A673 (cell line): Measurements from ENCODE around the gene PML. TPM values are rescaled to one million over a fixed set of nuclear protein-coding genes. Genes with fewer than 3 reads are reported as not detected.

Source experiments
- BruUV-seq: library from RNA; stranded (reverse); fragments of 400-500 nt; replicated peaks from 2 replicates; lab custom pipeline; 2021; lab: Mats Ljungman, UMichigan
- CTCF ChIA-PET: fragments of 300-600 bp; sonication (Branson Sonifier 250); formaldehyde crosslinking; loops from one replicate; lab custom pipeline; 2022; ENCODE audit warnings: antibody characterized with exemption; lab: Charles Lee
- POLR2A ChIA-PET: fragments of 300-600 bp; sonication (Branson Sonifier 250); formaldehyde crosslinking; loops from one replicate; lab custom pipeline; 2022; ENCODE audit warnings: antibody characterized with exemption; ENCODE audit not compliant: low non-redundant PET; lab: Charles Lee
- DNase-seq: peaks from one replicate; pipeline ENCODE4 v3.0.0-alpha.2; 2015; ENCODE audit warnings: low spot score
- H3K27ac ChIP-seq: fragments of 200-600 bp; sonication (generic); 2 replicates; pipeline ENCODE4 v1.5.1; 2016; ENCODE audit warnings: mixed run types, low read depth, mild to moderate bottlenecking, mixed read lengths, antibody characterized with exemption, low read length; ENCODE audit not compliant: poor library complexity, severe bottlenecking
- H3K27me3 ChIP-seq: fragments of 200-600 bp; sonication (generic); replicated peaks from 2 replicates; pipeline ENCODE4 v1.6.1; 2017; ENCODE audit warnings: mixed run types, low read depth, mild to moderate bottlenecking, mixed read lengths, antibody characterized with exemption, low read length; ENCODE audit not compliant: insufficient read depth, poor library complexity
- H3K36me3 ChIP-seq: fragments of 200-600 bp; sonication (generic); 2 replicates; pipeline ENCODE4 v1.6.1; 2016; ENCODE audit warnings: mixed run types, mild to moderate bottlenecking, mixed read lengths, antibody characterized with exemption, low read length; ENCODE audit not compliant: insufficient read depth, poor library complexity, severe bottlenecking
- H3K4me1 ChIP-seq: fragments of 200-600 bp; sonication (generic); 2 replicates; pipeline ENCODE4 v1.6.1; 2017; ENCODE audit warnings: mixed run types, mild to moderate bottlenecking, mixed read lengths, antibody characterized with exemption, low read length; ENCODE audit not compliant: insufficient read depth, poor library complexity, severe bottlenecking
- H3K4me3 ChIP-seq: fragments of 200-600 bp; sonication (generic); 2 replicates; pipeline ENCODE4 v1.5.1; 2016; ENCODE audit warnings: low read depth, mixed run types, mild to moderate bottlenecking, mixed read lengths, low read length; ENCODE audit not compliant: poor library complexity, severe bottlenecking
- H3K9me3 ChIP-seq: fragments of 200-600 bp; sonication (generic); 2 replicates; pipeline ENCODE4 v1.6.1; 2016; ENCODE audit warnings: mixed run types, low read depth, mild to moderate bottlenecking, mixed read lengths, antibody characterized with exemption, low read length; ENCODE audit not compliant: poor library complexity, severe bottlenecking
- EZH2 ChIP-seq: fragments of 200-600 bp; sonication (generic); IDR thresholded peaks from 2 replicates; pipeline ENCODE4 v1.6.1; 2017; ENCODE audit warnings: borderline replicate concordance, low read depth, mild to moderate bottlenecking, mixed read lengths, antibody characterized with exemption, low read length; ENCODE audit not compliant: poor library complexity, severe bottlenecking
- intact Hi-C: fragments of 100-400 bp; cut with micrococcal nuclease; formaldehyde crosslinking; loops from one replicate; pipeline ENCODE4 v1.10.0; 2022; ENCODE audit not compliant: unreplicated experiment
- total RNA-seq: library from RNA; stranded (reverse); gene quantifications from 2 replicates; pipeline ENCODE4 v1.2.3, GENCODE V29; 2021
- TF ChIP-seq, protein P1 (sequence below): fragments of 300-800, 200-600 bp; sonication (generic); conservative IDR thresholded peaks from 2 replicates; pipeline ENCODE4 v1.5.1; 2017; ENCODE audit warnings: low read depth, mild to moderate bottlenecking, antibody characterized with exemption, low read length, moderate library complexity, mixed read lengths

Gene PML
- total RNA-seq, 1 experiment from 2014 or later, result 40.0 TPM

DNA sequence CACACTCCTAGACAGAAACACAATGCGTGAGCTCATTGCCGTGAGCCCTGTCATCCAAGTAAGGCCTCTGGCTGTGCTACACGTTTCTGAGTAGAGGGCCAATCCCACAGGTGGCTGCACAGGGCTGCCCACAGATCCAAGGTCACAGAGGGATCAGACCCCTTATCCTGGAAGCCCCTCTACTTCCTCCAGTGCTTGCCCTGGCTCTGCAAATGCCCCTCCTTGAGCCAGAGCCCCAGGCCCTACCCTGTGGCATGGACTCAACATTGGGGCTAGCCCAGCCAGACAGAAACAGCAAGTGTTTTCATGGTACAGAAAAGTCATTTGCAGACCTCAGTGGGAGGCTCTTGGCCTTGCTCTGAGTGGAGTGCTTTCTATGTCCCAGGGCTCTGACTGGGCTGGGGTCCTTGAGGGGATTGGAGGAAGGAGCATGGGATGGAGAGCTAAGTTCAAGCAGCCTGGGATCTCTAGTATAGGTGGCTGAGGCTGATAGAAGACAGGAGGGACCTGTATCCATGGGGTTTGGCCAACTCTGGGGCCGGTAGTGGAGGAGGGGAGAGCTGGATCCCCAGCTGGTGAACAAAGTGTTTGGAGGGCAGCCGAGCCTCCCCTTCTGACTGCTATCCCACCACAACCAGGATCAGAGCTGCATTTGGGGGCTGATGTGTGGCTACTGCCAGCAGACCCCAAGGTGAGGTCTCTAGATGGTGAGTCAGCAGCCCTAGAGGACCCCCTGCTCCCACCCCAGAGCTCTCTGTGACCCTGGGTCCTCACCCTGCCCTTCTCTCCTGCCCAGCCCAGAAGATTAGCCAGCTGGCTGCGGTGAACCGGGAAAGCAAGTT is 49.1 kb downstream of the PML start:
- H3K27me3 ChIP-seq, result no peaks in the 10 kb centered on the region
- no peaks in the 10 kb centered on the region for H3K36me3 ChIP-seq
- intact Hi-C loops, result no loop called here
- TF ChIP-seq, protein P1, sequence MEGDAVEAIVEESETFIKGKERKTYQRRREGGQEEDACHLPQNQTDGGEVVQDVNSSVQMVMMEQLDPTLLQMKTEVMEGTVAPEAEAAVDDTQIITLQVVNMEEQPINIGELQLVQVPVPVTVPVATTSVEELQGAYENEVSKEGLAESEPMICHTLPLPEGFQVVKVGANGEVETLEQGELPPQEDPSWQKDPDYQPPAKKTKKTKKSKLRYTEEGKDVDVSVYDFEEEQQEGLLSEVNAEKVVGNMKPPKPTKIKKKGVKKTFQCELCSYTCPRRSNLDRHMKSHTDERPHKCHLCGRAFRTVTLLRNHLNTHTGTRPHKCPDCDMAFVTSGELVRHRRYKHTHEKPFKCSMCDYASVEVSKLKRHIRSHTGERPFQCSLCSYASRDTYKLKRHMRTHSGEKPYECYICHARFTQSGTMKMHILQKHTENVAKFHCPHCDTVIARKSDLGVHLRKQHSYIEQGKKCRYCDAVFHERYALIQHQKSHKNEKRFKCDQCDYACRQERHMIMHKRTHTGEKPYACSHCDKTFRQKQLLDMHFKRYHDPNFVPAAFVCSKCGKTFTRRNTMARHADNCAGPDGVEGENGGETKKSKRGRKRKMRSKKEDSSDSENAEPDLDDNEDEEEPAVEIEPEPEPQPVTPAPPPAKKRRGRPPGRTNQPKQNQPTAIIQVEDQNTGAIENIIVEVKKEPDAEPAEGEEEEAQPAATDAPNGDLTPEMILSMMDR, result no peak
- no peak for TF ChIP-seq EZH2
- H3K4me3 ChIP-seq, result no peak overlapping the region
- no TSS peak for BruUV-seq
- H3K4me1 ChIP-seq, result peaks cover 25% of the 10 kb centered on the region
- no peaks in the 10 kb centered on the region for H3K9me3 ChIP-seq
- ChIA-PET CTCF (no interaction called here), POLR2A (no interaction called here)
- no peak for DNase-seq
- no peak overlapping the region for H3K27ac ChIP-seq

DNA sequence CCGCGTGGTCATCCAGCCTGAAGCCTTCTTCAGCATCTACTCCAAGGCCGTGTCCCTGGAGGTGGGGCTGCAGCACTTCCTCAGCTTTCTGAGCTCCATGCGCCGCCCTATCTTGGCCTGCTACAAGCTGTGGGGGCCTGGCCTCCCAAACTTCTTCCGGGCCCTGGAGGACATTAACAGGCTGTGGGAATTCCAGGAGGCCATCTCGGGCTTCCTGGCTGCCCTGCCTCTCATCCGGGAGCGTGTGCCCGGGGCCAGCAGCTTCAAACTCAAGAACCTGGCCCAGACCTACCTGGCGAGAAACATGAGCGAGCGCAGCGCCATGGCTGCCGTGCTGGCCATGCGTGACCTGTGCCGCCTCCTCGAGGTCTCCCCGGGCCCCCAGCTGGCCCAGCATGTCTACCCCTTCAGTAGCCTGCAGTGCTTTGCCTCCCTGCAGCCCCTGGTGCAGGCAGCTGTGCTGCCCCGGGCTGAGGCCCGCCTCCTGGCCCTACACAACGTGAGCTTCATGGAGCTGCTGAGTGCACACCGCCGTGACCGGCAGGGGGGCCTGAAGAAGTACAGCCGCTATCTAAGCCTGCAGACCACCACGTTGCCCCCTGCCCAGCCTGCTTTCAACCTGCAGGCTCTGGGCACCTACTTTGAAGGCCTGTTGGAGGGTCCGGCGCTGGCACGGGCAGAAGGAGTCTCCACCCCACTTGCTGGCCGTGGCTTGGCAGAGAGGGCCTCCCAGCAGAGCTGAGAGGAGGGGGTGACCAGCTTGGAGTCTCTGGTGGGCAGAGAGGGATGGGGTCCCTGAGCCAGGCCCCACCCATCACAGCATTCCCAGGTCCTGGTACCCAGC is 50.0 kb downstream of the PML start:
- TF ChIP-seq, protein P1, result no peak
- no peak for TF ChIP-seq EZH2
- H3K36me3 ChIP-seq, result no peaks in the 10 kb centered on the region
- no peaks in the 10 kb centered on the region for H3K9me3 ChIP-seq
- no TSS peak for BruUV-seq
- DNase-seq, result no peak
- H3K27ac ChIP-seq, result no peak overlapping the region
- no peak overlapping the region for H3K4me3 ChIP-seq
- no peaks in the 10 kb centered on the region for H3K27me3 ChIP-seq
- ChIA-PET POLR2A (no interaction called here), CTCF (no interaction called here)
- H3K4me1 ChIP-seq, result peaks cover 25% of the 10 kb centered on the region
- intact Hi-C loops, result no loop called here

DNA sequence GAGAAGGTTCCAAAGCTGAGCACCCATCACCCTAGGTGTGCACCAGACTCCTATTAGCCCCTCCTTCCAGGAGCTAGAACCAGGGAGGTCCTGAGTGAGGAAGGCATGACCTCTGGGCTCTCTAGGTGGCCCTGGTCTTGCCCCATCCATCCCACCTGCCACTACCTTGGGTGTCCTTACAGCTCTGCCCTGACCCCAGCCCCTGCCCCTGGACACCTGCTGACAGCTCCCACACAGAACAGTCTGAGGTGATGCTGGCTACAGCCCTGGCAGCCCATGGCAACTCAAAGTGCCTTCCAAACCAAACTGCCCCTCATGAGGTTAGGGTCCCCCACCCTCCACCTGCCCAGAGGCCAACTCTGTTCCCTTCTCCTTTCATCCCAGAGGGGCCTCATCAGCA is 50.7 kb downstream of the PML start:
- TF ChIP-seq EZH2, result no peak
- TF ChIP-seq, protein P1, result no peak
- H3K4me1 ChIP-seq, result peaks cover 19% of the 10 kb centered on the region
- no peak for DNase-seq
- ChIA-PET CTCF (no interaction called here), POLR2A (no interaction called here)
- H3K27ac ChIP-seq, result no peak overlapping the region
- H3K9me3 ChIP-seq, result no peaks in the 10 kb centered on the region
- intact Hi-C loops, result no loop called here
- no TSS peak for BruUV-seq
- H3K36me3 ChIP-seq, result no peaks in the 10 kb centered on the region
- H3K27me3 ChIP-seq, result no peaks in the 10 kb centered on the region
- no peak overlapping the region for H3K4me3 ChIP-seq
